ENCODE results near the gene SAMD14. TPM values are rescaled to one million over a fixed set of nuclear protein-coding genes. Genes with fewer than 3 reads are reported as not detected.
A peak's percentile ranks its signal among the peaks of the same experiment; 100 is the strongest.

The SAMD14 gene
- polyA plus RNA-seq, 2 of the 4 experiments (the other 2 are of a cell fraction), result 0.12 to 0.75 TPM

DNA sequence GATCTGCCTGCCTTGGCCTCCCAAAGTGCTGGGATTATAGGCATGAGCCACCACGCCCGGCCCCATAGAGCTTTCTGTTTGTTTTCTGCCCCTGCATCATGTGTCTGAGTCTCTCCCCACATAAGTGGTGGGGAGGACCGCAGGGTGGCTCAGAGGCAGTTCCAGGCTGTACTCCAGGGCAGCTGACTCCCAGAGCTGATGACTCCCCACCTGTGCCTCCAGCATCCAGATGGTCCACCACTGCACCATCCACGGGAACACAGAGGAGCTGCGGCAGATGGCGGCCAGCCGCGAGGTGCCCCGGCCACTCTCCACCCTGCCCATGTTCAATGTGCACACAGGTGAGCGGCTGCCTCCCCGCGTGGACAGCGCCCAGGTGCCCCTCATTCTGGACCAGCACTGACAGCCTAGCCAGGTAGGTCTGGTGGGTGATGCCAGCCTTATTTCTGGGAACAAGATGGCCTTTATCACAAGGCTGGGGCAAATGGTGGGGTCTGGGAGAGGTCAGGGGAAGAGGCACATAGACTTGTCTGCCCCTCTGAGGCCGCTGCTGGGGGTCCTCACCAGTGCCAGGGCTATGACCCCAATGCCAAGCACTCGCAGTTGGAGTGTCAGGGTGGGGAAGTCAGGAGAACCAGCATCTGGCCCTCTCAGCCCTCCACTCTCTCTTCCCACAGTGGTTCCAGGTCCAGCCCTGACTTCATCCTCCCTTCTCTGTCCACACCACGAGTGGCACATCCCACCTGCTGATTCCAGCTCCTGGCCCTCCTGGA lies 45.3 kb upstream of the SAMD14 start:
- no peak for ATAC-seq
- 85% methylated on average over 15 of the region's 16 CpGs for WGBS (ENCODE audit: missing lambda C conversion rate)
- TF ChIP-seq RAD21 (conservative IDR thresholded peaks at IDR 0.05 in 1 of 2, IDR thresholded peaks at IDR 0.05 in 1 of 2), result no peak
- TF ChIP-seq MYC (IDR thresholded peaks at IDR 0.05; ENCODE audit: borderline replicate concordance, low read length), result no peak
- TF ChIP-seq HOXB13 (CRISPR knock-in tag; IDR thresholded peaks at IDR 0.05; ENCODE audit: low read depth), result no peak
- TF ChIP-seq, protein P1, sequence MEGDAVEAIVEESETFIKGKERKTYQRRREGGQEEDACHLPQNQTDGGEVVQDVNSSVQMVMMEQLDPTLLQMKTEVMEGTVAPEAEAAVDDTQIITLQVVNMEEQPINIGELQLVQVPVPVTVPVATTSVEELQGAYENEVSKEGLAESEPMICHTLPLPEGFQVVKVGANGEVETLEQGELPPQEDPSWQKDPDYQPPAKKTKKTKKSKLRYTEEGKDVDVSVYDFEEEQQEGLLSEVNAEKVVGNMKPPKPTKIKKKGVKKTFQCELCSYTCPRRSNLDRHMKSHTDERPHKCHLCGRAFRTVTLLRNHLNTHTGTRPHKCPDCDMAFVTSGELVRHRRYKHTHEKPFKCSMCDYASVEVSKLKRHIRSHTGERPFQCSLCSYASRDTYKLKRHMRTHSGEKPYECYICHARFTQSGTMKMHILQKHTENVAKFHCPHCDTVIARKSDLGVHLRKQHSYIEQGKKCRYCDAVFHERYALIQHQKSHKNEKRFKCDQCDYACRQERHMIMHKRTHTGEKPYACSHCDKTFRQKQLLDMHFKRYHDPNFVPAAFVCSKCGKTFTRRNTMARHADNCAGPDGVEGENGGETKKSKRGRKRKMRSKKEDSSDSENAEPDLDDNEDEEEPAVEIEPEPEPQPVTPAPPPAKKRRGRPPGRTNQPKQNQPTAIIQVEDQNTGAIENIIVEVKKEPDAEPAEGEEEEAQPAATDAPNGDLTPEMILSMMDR (IDR thresholded peaks at IDR 0.05), result no peak
- TF ChIP-seq POLR2A (IDR thresholded peaks at IDR 0.05; ENCODE audit: low read length), result no peak
- no peak for TF ChIP-seq PHF8 (IDR thresholded peaks at IDR 0.05; ENCODE audit: borderline replicate concordance, low read depth)
- TF ChIP-seq MAZ (IDR thresholded peaks at IDR 0.05; ENCODE audit: borderline replicate concordance, low read depth, low read length), result no peak
- H3K9me3 ChIP-seq, result no peaks in the 10 kb centered on the region
- peak overlapping the region; percentile 90 to 95 for H3K27ac ChIP-seq
- H3K4me3 ChIP-seq, result no peak overlapping the region
- CTCF ChIA-PET, result interaction anchor here (1.1 to 17.0 kb wide), 10 partner anchors 10 to 120 kb away, joined by 3 to 817 read pairs (median 24); partner anchors contain the start of genes COL1A1, PPP1R9B and SGCA
- POLR2A ChIA-PET, result no interaction called here
- no peak for DNase-seq (ENCODE audit: low read depth in 1 of 2, low spot score in 1 of 2)
- FAIRE-seq, result no peak
- peak overlapping the region; percentile 71 for H3K4me2 ChIP-seq
- H3K4me1 ChIP-seq, result peaks cover 67% of the 10 kb centered on the region

DNA sequence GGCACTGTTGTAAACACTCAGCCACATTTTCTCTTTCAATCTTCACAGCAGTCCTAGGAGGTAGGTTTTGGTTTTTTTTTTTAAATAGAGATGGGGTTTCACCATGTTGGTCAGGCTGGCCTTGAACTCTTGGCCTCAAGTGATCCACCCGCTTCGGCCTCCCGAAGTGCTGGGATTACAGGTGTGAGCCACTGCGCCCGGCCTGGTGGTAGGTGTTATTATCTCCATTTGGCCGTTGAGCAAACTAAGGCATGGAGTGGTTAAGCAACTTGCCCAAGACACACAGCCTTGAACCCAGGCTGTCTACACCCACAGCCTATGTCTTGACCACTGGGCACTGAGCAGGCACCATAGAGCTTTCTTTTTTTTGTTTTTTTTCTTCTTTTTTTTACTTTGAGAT lies 44.5 kb upstream of the SAMD14 start:
- TF ChIP-seq EHMT2 (IDR thresholded peaks at IDR 0.05; ENCODE audit: low read depth) (no peak), GATA3 (IDR thresholded peaks at IDR 0.05; ENCODE audit: borderline replicate concordance) (no peak), KDM1A (IDR thresholded peaks at IDR 0.05; ENCODE audit: low read depth) (no peak), HOXB13 (CRISPR knock-in tag; IDR thresholded peaks at IDR 0.05; ENCODE audit: low read depth) (no peak)
- TF ChIP-seq, protein P2, sequence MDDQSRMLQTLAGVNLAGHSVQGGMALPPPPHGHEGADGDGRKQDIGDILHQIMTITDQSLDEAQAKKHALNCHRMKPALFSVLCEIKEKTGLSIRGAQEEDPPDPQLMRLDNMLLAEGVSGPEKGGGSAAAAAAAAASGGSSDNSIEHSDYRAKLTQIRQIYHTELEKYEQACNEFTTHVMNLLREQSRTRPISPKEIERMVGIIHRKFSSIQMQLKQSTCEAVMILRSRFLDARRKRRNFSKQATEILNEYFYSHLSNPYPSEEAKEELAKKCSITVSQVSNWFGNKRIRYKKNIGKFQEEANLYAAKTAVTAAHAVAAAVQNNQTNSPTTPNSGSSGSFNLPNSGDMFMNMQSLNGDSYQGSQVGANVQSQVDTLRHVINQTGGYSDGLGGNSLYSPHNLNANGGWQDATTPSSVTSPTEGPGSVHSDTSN (IDR thresholded peaks at IDR 0.05), result no peak
- TF ChIP-seq, protein P3, sequence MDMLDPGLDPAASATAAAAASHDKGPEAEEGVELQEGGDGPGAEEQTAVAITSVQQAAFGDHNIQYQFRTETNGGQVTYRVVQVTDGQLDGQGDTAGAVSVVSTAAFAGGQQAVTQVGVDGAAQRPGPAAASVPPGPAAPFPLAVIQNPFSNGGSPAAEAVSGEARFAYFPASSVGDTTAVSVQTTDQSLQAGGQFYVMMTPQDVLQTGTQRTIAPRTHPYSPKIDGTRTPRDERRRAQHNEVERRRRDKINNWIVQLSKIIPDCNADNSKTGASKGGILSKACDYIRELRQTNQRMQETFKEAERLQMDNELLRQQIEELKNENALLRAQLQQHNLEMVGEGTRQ (IDR thresholded peaks at IDR 0.05), result no peak
- TF ChIP-seq, protein P4, sequence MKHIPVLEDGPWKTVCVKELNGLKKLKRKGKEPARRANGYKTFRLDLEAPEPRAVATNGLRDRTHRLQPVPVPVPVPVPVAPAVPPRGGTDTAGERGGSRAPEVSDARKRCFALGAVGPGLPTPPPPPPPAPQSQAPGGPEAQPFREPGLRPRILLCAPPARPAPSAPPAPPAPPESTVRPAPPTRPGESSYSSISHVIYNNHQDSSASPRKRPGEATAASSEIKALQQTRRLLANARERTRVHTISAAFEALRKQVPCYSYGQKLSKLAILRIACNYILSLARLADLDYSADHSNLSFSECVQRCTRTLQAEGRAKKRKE (CRISPR knock-in tag; IDR thresholded peaks at IDR 0.05; ENCODE audit: low read depth), result no peak
- TF ChIP-seq, protein P5, sequence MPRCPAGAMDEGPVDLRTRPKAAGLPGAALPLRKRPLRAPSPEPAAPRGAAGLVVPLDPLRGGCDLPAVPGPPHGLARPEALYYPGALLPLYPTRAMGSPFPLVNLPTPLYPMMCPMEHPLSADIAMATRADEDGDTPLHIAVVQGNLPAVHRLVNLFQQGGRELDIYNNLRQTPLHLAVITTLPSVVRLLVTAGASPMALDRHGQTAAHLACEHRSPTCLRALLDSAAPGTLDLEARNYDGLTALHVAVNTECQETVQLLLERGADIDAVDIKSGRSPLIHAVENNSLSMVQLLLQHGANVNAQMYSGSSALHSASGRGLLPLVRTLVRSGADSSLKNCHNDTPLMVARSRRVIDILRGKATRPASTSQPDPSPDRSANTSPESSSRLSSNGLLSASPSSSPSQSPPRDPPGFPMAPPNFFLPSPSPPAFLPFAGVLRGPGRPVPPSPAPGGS (IDR thresholded peaks at IDR 0.05), result no peak
- FAIRE-seq (no peak), ATAC-seq (no peak), DNase-seq (ENCODE audit: low read depth in 1 of 2, low spot score in 1 of 2) (no peak)
- peak overlapping the region; percentile 90 to 95; a peak in 5 of 6 replicates for H3K27ac ChIP-seq
- H3K4me2 ChIP-seq, result no peak overlapping the region
- H3K9me3 ChIP-seq, result no peaks in the 10 kb centered on the region
- WGBS (ENCODE audit: missing lambda C conversion rate), result 81% methylated on average over 6 of the region's 6 CpGs
- H3K4me1 ChIP-seq, result peaks cover 66% of the 10 kb centered on the region
- CTCF ChIA-PET, result interaction anchor here (1.1 to 17.0 kb wide), 10 partner anchors 9 to 121 kb away, joined by 3 to 817 read pairs (median 8); partner anchors contain the start of genes COL1A1, PPP1R9B and SGCA
- H3K4me3 ChIP-seq, result no peak overlapping the region
- POLR2A ChIA-PET, result no interaction called here

All from A549 (cell line).